Lung microvascular endothelial cell (primary cell): ENCODE data around the gene CHST12. TPM values are rescaled to one million over a fixed set of nuclear protein-coding genes. Genes with fewer than 3 reads are reported as not detected.
"Not testable (repeated sequence)": the region's sequence is repeated elsewhere in the genome, so short reads cannot be mapped to it uniquely, and the experiment has no call there.

Experiments
- DNase-seq, 2 donors: peaks; one replicate each; pipeline versions ENCODE4 v3.0.0 to v3.0.0-alpha.2; 2010; ENCODE audit warnings: low read depth in 2 of 2
- total RNA-seq: library from RNA; depleted of rRNA; stranded (reverse); fragments of >200 nt; gene quantifications from 2 replicates; pipeline ENCODE4 v1.2.1, GENCODE V29; 2014

The CHST12 gene
- 2.8 and 3.8 TPM in 2 replicates for total RNA-seq

GRCh38 chr7:2403014-2403717 lies at the start of gene CHST12:
TSS of gene CHST12 (plus strand) at chr7:2403611. CDS start at chr7:2432640, 29,029 bp downstream.
- DNase-seq = peak; percentile 95 to 97

- peak; percentile 91 to 95 for DNase-seq
These were observed 49.5 kb upstream of the CHST12 start for GRCh38 chr7:2353936-2354185.

- peak; percentile 95 to 97 for DNase-seq
These were observed 49.0 kb upstream of the CHST12 start, which contains the start of gene EIF3B for GRCh38 chr7:2354186-2354938. TSS of gene EIF3B (plus strand) at chr7:2354827. CDS start at chr7:2354922, 95 bp downstream.

- DNase-seq = peak; percentile 25 to 28
These were observed 48.3 kb upstream of the CHST12 start for GRCh38 chr7:2354939-2355704.

GRCh38 chr7:2355705-2356008 lies 47.8 kb upstream of the CHST12 start:
- peak in 1 of 2 donors; percentile 16 for DNase-seq

GRCh38 chr7:2357165-2357564 lies 46.2 kb upstream of the CHST12 start:
- DNase-seq = no peak

GRCh38 chr7:2357571-2357970 lies 45.8 kb upstream of the CHST12 start:
- no peak for DNase-seq

GRCh38 chr7:2358968-2359527 lies 44.4 kb upstream of the CHST12 start:
- DNase-seq = no peak

- no peak for DNase-seq
These were observed 43.8 kb upstream of the CHST12 start for GRCh38 chr7:2359610-2360009.

GRCh38 chr7:2360796-2361195 lies 42.6 kb upstream of the CHST12 start:
- DNase-seq = no peak

GRCh38 chr7:2362385-2363088 lies 40.9 kb upstream of the CHST12 start:
- no peak for DNase-seq

- no peak for DNase-seq
These were observed 34.3 kb upstream of the CHST12 start for GRCh38 chr7:2369139-2369538.

- no peak for DNase-seq
These were observed 32.1 kb upstream of the CHST12 start for GRCh38 chr7:2371329-2371728.

GRCh38 chr7:2372724-2373123 lies 30.7 kb upstream of the CHST12 start:
- no peak for DNase-seq

GRCh38 chr7:2373124-2373556 lies 30.3 kb upstream of the CHST12 start:
- DNase-seq = peak in 1 of 2 donors; percentile 24

- DNase-seq = no peak
These were observed 29.8 kb upstream of the CHST12 start for GRCh38 chr7:2373646-2374045.

- no peak for DNase-seq
These were observed 29.0 kb upstream of the CHST12 start for GRCh38 chr7:2374401-2374800.

GRCh38 chr7:2374830-2375728 lies 28.3 kb upstream of the CHST12 start:
- DNase-seq = no peak

- DNase-seq = no peak
These were observed 26.9 kb upstream of the CHST12 start for GRCh38 chr7:2376351-2377154.

GRCh38 chr7:2377492-2377891 lies 25.9 kb upstream of the CHST12 start:
- not testable (repeated sequence) for DNase-seq
